Panc1 (cell line): ENCODE results near the gene PARP4. TPM values are rescaled to one million over a fixed set of nuclear protein-coding genes. Genes with fewer than 3 reads are reported as not detected.

Source experiments
- total RNA-seq: library from RNA; stranded (reverse); gene quantifications from one replicate; pipeline ENCODE4 v1.2.1, GENCODE V29; 2021; ENCODE audit not compliant: unreplicated experiment

Gene PARP4
- total RNA-seq, 1 experiment from 2014 or later: 44.0 TPM

Other genes starting within 250 kb of the PARP4 start
- not detected for gene C1QTNF9, start 203.2 kb downstream of the PARP4 start, total RNA-seq
- gene ATP12A, start 167.6 kb upstream of the PARP4 start, total RNA-seq: not detected